SK-N-SH treated with all-trans-retinoic acid at 6 μM for 48 hours (cell line): ENCODE measurements around the gene SCIN.

Source experiments
- ATAC-seq: fragments of 200-7000 bp; cut with Tn5 transposase; 3 replicates; pipeline ENCODE4 v1.9.1; 2020; ENCODE audit warnings: mild to moderate bottlenecking, moderate library complexity
- ARNTL ChIP-seq: fragments of 450-650 bp; formaldehyde crosslinking; IDR thresholded peaks from 2 replicates; pipeline ENCODE4 v1.5.0; 2020; ENCODE audit warnings: low read depth, mild to moderate bottlenecking, moderate library complexity, borderline replicate concordance
- BACH2 ChIP-seq: fragments of 250-450 bp; sonication (Bioruptor Pico); IDR thresholded peaks from 2 replicates; pipeline ENCODE4 v1.9.0; 2021; ENCODE audit warnings: mild to moderate bottlenecking, borderline replicate concordance
- CSDC2 ChIP-seq: fragments of 250-450 bp; sonication (Bioruptor Pico); IDR thresholded peaks from 2 replicates; pipeline ENCODE4 v1.5.0; 2020; ENCODE audit warnings: mild to moderate bottlenecking, moderate library complexity
- CSRNP3 ChIP-seq: fragments of 250-450 bp; sonication (Bioruptor Pico); IDR thresholded peaks from 2 replicates; pipeline ENCODE4 v1.5.1; 2021; ENCODE audit warnings: mild to moderate bottlenecking, moderate library complexity
- ESRRG ChIP-seq: fragments of 250-450 bp; sonication (Bioruptor Pico); IDR thresholded peaks from 2 replicates; pipeline ENCODE4 v1.6.1; 2021; ENCODE audit warnings: mild to moderate bottlenecking
- GLIS3 ChIP-seq: fragments of 250-450 bp; sonication (Bioruptor Pico); IDR thresholded peaks from 2 replicates; pipeline ENCODE4 v1.5.0; 2020; ENCODE audit warnings: mild to moderate bottlenecking, moderate library complexity
- ISL1 ChIP-seq: fragments of 250-450 bp; sonication (Bioruptor Pico); IDR thresholded peaks from 2 replicates; pipeline ENCODE4 v2.1.2; 2022; ENCODE audit warnings: mild to moderate bottlenecking, moderate library complexity
- OSR1 ChIP-seq: fragments of 250-450 bp; sonication (Bioruptor Pico); IDR thresholded peaks from 2 replicates; pipeline ENCODE4 v1.8.0; 2022; ENCODE audit warnings: moderate library complexity, mild to moderate bottlenecking, inconsistent platforms
- PATZ1 ChIP-seq: fragments of 250-450 bp; sonication (Bioruptor Pico); IDR thresholded peaks from 2 replicates; pipeline ENCODE4 v1.8.0; 2020; ENCODE audit warnings: mild to moderate bottlenecking, moderate library complexity, borderline replicate concordance
- PPARA ChIP-seq: fragments of 250-450 bp; sonication (Bioruptor Pico); IDR thresholded peaks from 2 replicates; pipeline ENCODE4 v1.5.0; 2020; ENCODE audit warnings: mild to moderate bottlenecking, borderline replicate concordance
- RARB ChIP-seq: fragments of 250-450 bp; sonication (Bioruptor Pico); IDR thresholded peaks from 2 replicates; pipeline ENCODE4 v1.8.0; 2021; ENCODE audit warnings: mild to moderate bottlenecking, moderate library complexity
- SNAI2 ChIP-seq: fragments of 250-450 bp; sonication (Bioruptor Pico); IDR thresholded peaks from 2 replicates; pipeline ENCODE4 v1.5.0; 2020; ENCODE audit warnings: mild to moderate bottlenecking, moderate library complexity
- TCF4 ChIP-seq: fragments of 250-450 bp; sonication (Bioruptor Pico); IDR thresholded peaks from 2 replicates; pipeline ENCODE4 v1.8.0; 2021; ENCODE audit warnings: mild to moderate bottlenecking, moderate library complexity, borderline replicate concordance
- TOX ChIP-seq: fragments of 250-450 bp; sonication (Bioruptor Pico); IDR thresholded peaks from 2 replicates; pipeline ENCODE4 v1.8.0; 2021; ENCODE audit warnings: mild to moderate bottlenecking, moderate library complexity, borderline replicate concordance
- ZFP3 ChIP-seq: fragments of 250-450 bp; sonication (Bioruptor Pico); IDR thresholded peaks from 2 replicates; pipeline ENCODE4 v1.5.0; 2020; ENCODE audit warnings: mild to moderate bottlenecking, moderate library complexity
- ZFP30 ChIP-seq: fragments of 450-650 bp; formaldehyde crosslinking; IDR thresholded peaks from 2 replicates; pipeline ENCODE4 v1.5.0; 2022; ENCODE audit warnings: mild to moderate bottlenecking, moderate library complexity
- ZNF565 ChIP-seq: fragments of 450-650 bp; formaldehyde crosslinking; conservative IDR thresholded peaks from 2 replicates; pipeline ENCODE4 v1.5.0; 2020; ENCODE audit warnings: low read depth, mild to moderate bottlenecking, moderate library complexity
- ZNF70 ChIP-seq: fragments of 450-650 bp; formaldehyde crosslinking; IDR thresholded peaks from 2 replicates; pipeline ENCODE4 v1.5.0; 2020; ENCODE audit warnings: mild to moderate bottlenecking, moderate library complexity
- ZNF8 ChIP-seq: fragments of 450-650 bp; formaldehyde crosslinking; IDR thresholded peaks from 2 replicates; pipeline ENCODE4 v1.5.0; 2020; ENCODE audit warnings: mild to moderate bottlenecking, moderate library complexity
- TF ChIP-seq, protein P1 (sequence below): fragments of 250-450 bp; sonication (Bioruptor Pico); IDR thresholded peaks from 2 replicates; pipeline ENCODE4 v1.5.1; 2020; ENCODE audit warnings: low read depth, mild to moderate bottlenecking, moderate library complexity
- TF ChIP-seq, protein P2 (sequence below): fragments of 250-450 bp; sonication (Bioruptor Pico); IDR thresholded peaks from 2 replicates; pipeline ENCODE4 v1.8.0; 2021; ENCODE audit warnings: low read depth, mild to moderate bottlenecking, moderate library complexity, borderline replicate concordance
- TF ChIP-seq, protein P3 (sequence below): fragments of 250-450 bp; sonication (Bioruptor Pico); IDR thresholded peaks from 2 replicates; pipeline ENCODE4 v1.5.0; 2020; ENCODE audit warnings: mild to moderate bottlenecking, moderate library complexity

SCIN gene

DNA sequence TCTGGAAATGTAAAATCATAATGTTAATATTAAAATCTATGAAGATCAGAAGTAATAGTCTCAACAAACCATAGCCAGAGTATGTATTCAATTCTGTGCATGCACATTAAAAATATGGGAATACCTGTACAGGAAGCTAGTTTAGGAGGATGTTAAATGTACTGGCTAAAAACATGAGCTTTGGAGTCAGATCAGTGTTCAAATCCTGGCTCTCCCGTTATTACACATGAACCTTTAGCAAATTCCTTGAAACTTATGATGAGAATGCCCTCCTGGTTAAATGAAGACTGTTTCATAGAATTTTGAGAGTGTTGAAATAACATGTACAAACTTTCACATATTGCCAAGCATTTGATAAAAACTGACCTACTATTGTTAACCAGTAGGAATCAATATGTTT lies 121.5 kb downstream of the SCIN start (continued):
- TF ChIP-seq, protein P1, sequence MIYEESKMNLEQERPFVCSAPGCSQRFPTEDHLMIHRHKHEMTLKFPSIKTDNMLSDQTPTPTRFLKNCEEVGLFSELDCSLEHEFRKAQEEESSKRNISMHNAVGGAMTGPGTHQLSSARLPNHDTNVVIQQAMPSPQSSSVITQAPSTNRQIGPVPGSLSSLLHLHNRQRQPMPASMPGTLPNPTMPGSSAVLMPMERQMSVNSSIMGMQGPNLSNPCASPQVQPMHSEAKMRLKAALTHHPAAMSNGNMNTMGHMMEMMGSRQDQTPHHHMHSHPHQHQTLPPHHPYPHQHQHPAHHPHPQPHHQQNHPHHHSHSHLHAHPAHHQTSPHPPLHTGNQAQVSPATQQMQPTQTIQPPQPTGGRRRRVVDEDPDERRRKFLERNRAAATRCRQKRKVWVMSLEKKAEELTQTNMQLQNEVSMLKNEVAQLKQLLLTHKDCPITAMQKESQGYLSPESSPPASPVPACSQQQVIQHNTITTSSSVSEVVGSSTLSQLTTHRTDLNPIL (CRISPR knock-in tag), result no peak
- TF ChIP-seq ZNF70 (no peak), SNAI2 (CRISPR knock-in tag) (no peak), ZFP3 (no peak), ISL1 (CRISPR knock-in tag) (no peak), ARNTL (no peak), BACH2 (no peak), PPARA (CRISPR knock-in tag) (no peak), RARB (CRISPR knock-in tag) (no peak), GLIS3 (CRISPR knock-in tag) (no peak), ZFP30 (CRISPR knock-in tag) (no peak), TCF4 (CRISPR knock-in tag) (no peak)
- TF ChIP-seq, protein P2, sequence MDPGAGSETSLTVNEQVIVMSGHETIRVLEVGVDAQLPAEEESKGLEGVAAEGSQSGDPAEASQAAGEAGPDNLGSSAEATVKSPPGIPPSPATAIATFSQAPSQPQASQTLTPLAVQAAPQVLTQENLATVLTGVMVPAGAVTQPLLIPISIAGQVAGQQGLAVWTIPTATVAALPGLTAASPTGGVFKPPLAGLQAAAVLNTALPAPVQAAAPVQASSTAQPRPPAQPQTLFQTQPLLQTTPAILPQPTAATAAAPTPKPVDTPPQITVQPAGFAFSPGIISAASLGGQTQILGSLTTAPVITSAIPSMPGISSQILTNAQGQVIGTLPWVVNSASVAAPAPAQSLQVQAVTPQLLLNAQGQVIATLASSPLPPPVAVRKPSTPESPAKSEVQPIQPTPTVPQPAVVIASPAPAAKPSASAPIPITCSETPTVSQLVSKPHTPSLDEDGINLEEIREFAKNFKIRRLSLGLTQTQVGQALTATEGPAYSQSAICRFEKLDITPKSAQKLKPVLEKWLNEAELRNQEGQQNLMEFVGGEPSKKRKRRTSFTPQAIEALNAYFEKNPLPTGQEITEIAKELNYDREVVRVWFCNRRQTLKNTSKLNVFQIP (CRISPR knock-in tag), result no peak
- TF ChIP-seq, all 23 proteins: peak for 0

- no peak for TF ChIP-seq RARB (CRISPR knock-in tag)
- no peak for TF ChIP-seq CSRNP3 (CRISPR knock-in tag)
- no peak for TF ChIP-seq ZNF70
- TF ChIP-seq SNAI2 (CRISPR knock-in tag), result no peak
- no peak for TF ChIP-seq ZFP30 (CRISPR knock-in tag)
- TF ChIP-seq PATZ1 (CRISPR knock-in tag), result no peak
- no peak for TF ChIP-seq TCF4 (CRISPR knock-in tag)
- TF ChIP-seq TOX, result no peak
- TF ChIP-seq ESRRG (CRISPR knock-in tag), result no peak
- TF ChIP-seq ARNTL, result no peak
- no peak for TF ChIP-seq OSR1 (CRISPR knock-in tag)
- TF ChIP-seq, protein P1 (CRISPR knock-in tag), result no peak
- TF ChIP-seq ZFP3, result no peak
- no peak for TF ChIP-seq ZNF565 (CRISPR knock-in tag)
- TF ChIP-seq, protein P3, sequence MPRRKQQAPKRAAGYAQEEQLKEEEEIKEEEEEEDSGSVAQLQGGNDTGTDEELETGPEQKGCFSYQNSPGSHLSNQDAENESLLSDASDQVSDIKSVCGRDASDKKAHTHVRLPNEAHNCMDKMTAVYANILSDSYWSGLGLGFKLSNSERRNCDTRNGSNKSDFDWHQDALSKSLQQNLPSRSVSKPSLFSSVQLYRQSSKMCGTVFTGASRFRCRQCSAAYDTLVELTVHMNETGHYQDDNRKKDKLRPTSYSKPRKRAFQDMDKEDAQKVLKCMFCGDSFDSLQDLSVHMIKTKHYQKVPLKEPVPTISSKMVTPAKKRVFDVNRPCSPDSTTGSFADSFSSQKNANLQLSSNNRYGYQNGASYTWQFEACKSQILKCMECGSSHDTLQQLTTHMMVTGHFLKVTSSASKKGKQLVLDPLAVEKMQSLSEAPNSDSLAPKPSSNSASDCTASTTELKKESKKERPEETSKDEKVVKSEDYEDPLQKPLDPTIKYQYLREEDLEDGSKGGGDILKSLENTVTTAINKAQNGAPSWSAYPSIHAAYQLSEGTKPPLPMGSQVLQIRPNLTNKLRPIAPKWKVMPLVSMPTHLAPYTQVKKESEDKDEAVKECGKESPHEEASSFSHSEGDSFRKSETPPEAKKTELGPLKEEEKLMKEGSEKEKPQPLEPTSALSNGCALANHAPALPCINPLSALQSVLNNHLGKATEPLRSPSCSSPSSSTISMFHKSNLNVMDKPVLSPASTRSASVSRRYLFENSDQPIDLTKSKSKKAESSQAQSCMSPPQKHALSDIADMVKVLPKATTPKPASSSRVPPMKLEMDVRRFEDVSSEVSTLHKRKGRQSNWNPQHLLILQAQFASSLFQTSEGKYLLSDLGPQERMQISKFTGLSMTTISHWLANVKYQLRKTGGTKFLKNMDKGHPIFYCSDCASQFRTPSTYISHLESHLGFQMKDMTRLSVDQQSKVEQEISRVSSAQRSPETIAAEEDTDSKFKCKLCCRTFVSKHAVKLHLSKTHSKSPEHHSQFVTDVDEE (CRISPR knock-in tag), result no peak
- TF ChIP-seq, protein P2 (CRISPR knock-in tag), result no peak
- no peak for TF ChIP-seq ZNF8
- no peak for TF ChIP-seq CSDC2 (CRISPR knock-in tag)
- ATAC-seq, result no peak
These were observed 122.1 kb downstream of the SCIN start for GRCh38 chr7:12692479-12693259.
